Sigmoid colon (tissue), 7 donors: ENCODE measurements around the gene HMBS. TPM values are rescaled to one million over a fixed set of nuclear protein-coding genes. Genes with fewer than 3 reads are reported as not detected.

Experiments
- DNase-seq: peaks from one replicate; pipeline ENCODE4 v3.0.0-alpha.2; 2019
- H3K27ac ChIP-seq, 4 donors: fragments of 200-600 bp; sonication (generic); one replicate each; pipeline ENCODE4 v1.5.1; 2016 to 2019; ENCODE audit warnings: mild to moderate bottlenecking in 1 of 4
- H3K27me3 ChIP-seq, 3 donors: fragments of 200-600 bp; sonication (generic); one replicate each; pipeline ENCODE4 v1.5.1; 2019; ENCODE audit warnings: mild to moderate bottlenecking in 1 of 3
- H3K36me3 ChIP-seq, 4 donors: fragments of 200-600 bp; sonication (generic); one replicate each; pipeline ENCODE4 v1.5.1; 2016 to 2019
- H3K4me1 ChIP-seq, 4 donors: fragments of 200-600 bp; sonication (generic); one replicate each; pipeline ENCODE4 v1.5.1; 2017 to 2019
- H3K4me3 ChIP-seq, 4 donors: fragments of 200-600 bp; sonication (generic); one replicate each; pipeline ENCODE4 v1.5.1; 2017 to 2019; ENCODE audit warnings: mild to moderate bottlenecking in 2 of 4, moderate library complexity in 1 of 4
- H3K9me3 ChIP-seq, 4 donors: fragments of 200-600 bp in 3 of 4; sonication (generic) in 3 of 4; one replicate each; pipeline versions ENCODE4 v1.5.1 to v1.6.1; 2013 to 2019
- CTCF ChIP-seq, 4 experiments: fragments of 450-650 bp in 3 of 4; fragments of 200-600 bp in 1 of 4; IDR thresholded peaks; one replicate each; pipeline ENCODE4 v1.5.1; 2016 to 2019; ENCODE audit warnings: antibody characterized with exemption in 4 of 4, mild to moderate bottlenecking in 3 of 4, moderate library complexity in 2 of 4
- EP300 ChIP-seq, 4 donors: sonication (generic); formaldehyde crosslinking; IDR thresholded peaks; one replicate each; pipeline ENCODE4 v1.6.1; 2017; ENCODE audit warnings: antibody characterized with exemption in 4 of 4
- POLR2A ChIP-seq, 2 donors: fragments of 450-650 bp; IDR thresholded peaks; one replicate each; pipeline ENCODE4 v1.6.1; 2016; ENCODE audit warnings: antibody characterized with exemption in 2 of 2, mild to moderate bottlenecking in 2 of 2, moderate library complexity in 2 of 2
- POLR2AphosphoS5 ChIP-seq, 4 donors: sonication (generic); formaldehyde crosslinking; IDR thresholded peaks; one replicate each; pipeline ENCODE4 v1.6.1; 2017; ENCODE audit warnings: antibody characterized with exemption in 4 of 4
- WGBS, 2 donors: extraction: QIAGEN DNeasy Blood & Tissue Kit; methylation state at CpG; one replicate each; pipeline ENCODE4 v1.1.7; 2013; 5-methylcytosine and 5-hydroxymethylcytosine counted together
- intact Hi-C: fragments of 100-400 bp; cut with DNase I; formaldehyde crosslinking; loops from one replicate; pipeline ENCODE4 v1.15.1; 2023
- polyA plus RNA-seq, 3 donors: library from polyadenylated mRNA; stranded (reverse); fragments of 200-250 nt; gene quantifications; one replicate each; pipeline ENCODE4 v1.2.3, GENCODE V29; 2013
- total RNA-seq, 4 donors: library from RNA; depleted of rRNA; stranded (reverse); fragments of >200 nt; gene quantifications; one replicate each; pipeline ENCODE4 v1.1.0, GENCODE V29; 2016
- donor health status: healthy with polysubstance abuse.
- donor health status: Bipolar disorder and iron deficiency.
- donor health status: healthy.

HMBS gene
- total and polyA plus RNA-seq, 7 donors = 5.6 to 39.3 (median 15.2) TPM

GRCh38 chr11:119112314-119113020, 27.8 kb downstream of the HMBS start:
- H3K4me1 ChIP-seq = peaks cover 0 to 25% (median 18%) of the 10 kb centered on the region in 4 donors
- H3K27me3 ChIP-seq = no peaks in the 10 kb centered on the region
- no peak for TF ChIP-seq POLR2AphosphoS5 (IDR thresholded peaks at IDR 0.05)
- TF ChIP-seq EP300 (IDR thresholded peaks at IDR 0.05) = no peak
- H3K9me3 ChIP-seq = no peaks in the 10 kb centered on the region
- WGBS, 2 donors = 89 to 95% methylated on average over 12 of the region's 12 CpGs
- intact Hi-C loops = no loop called here
- no peak overlapping the region for H3K27ac ChIP-seq
- no peak overlapping the region for H3K4me3 ChIP-seq
- no peak for DNase-seq
- H3K36me3 ChIP-seq = peaks cover 7 to 59% (median 30%) of the 10 kb centered on the region in 4 donors

- H3K27ac ChIP-seq = no peak overlapping the region
- no peaks in the 10 kb centered on the region for H3K27me3 ChIP-seq
- H3K36me3 ChIP-seq = peaks cover 7 to 59% (median 30%) of the 10 kb centered on the region in 4 donors
- intact Hi-C loops = no loop called here
- no peak overlapping the region for H3K4me3 ChIP-seq
- DNase-seq = no peak
- H3K9me3 ChIP-seq = no peaks in the 10 kb centered on the region
- 96% methylated on average over 9 of the region's 9 CpGs for WGBS, 2 donors
- no peak for TF ChIP-seq POLR2A (IDR thresholded peaks at IDR 0.05)
- no peak for TF ChIP-seq POLR2AphosphoS5 (IDR thresholded peaks at IDR 0.05)
- TF ChIP-seq EP300 (IDR thresholded peaks at IDR 0.05) = no peak
- TF ChIP-seq CTCF (IDR thresholded peaks at IDR 0.05) = no peak
- H3K4me1 ChIP-seq = peaks cover 0 to 16% (median 9%) of the 10 kb centered on the region in 4 donors
These were observed 29.0 kb downstream of the HMBS start for GRCh38 chr11:119113716-119114115.

GRCh38 chr11:119114351-119114750, 29.7 kb downstream of the HMBS start:
- DNase-seq = no peak
- no peak for TF ChIP-seq POLR2AphosphoS5 (IDR thresholded peaks at IDR 0.05)
- TF ChIP-seq POLR2A (IDR thresholded peaks at IDR 0.05) = no peak
- no peak for TF ChIP-seq CTCF (IDR thresholded peaks at IDR 0.05)
- TF ChIP-seq EP300 (IDR thresholded peaks at IDR 0.05) = no peak
- H3K4me1 ChIP-seq = peaks cover 0 to 10% (median 3%) of the 10 kb centered on the region in 4 donors
- intact Hi-C loops = no loop called here
- no peaks in the 10 kb centered on the region for H3K9me3 ChIP-seq
- no peak overlapping the region for H3K27ac ChIP-seq
- WGBS, 2 donors = 88 to 89% methylated on average over 5 of the region's 5 CpGs
- peaks cover 7 to 59% (median 30%) of the 10 kb centered on the region in 4 donors for H3K36me3 ChIP-seq
- H3K4me3 ChIP-seq = no peak overlapping the region
- H3K27me3 ChIP-seq = no peaks in the 10 kb centered on the region

- Histone ChIP-seq H3K27ac (peak overlapping the region in 3 of 4 donors; percentile 21 to 31 (median 23)), H3K9me3 (no peaks in the 10 kb centered on the region), H3K27me3 (no peaks in the 10 kb centered on the region), H3K36me3 (peaks cover 7 to 57% (median 30%) of the 10 kb centered on the region in 4 donors), H3K4me3 (no peak overlapping the region), H3K4me1 (peaks cover 0 to 5% (median 4%) of the 10 kb centered on the region in 4 donors)
- no peak for DNase-seq
- intact Hi-C loops = no loop called here
- TF ChIP-seq EP300 (IDR thresholded peaks at IDR 0.05) (no peak), POLR2A (IDR thresholded peaks at IDR 0.05) (no peak), CTCF (IDR thresholded peaks at IDR 0.05) (no peak), POLR2AphosphoS5 (IDR thresholded peaks at IDR 0.05) (no peak)
- 62 to 79% methylated on average over 24 of the region's 24 CpGs for WGBS, 2 donors
These were observed 31.0 kb downstream of the HMBS start for GRCh38 chr11:119115484-119116234.

- TF ChIP-seq EP300 (IDR thresholded peaks at IDR 0.05) (no peak), CTCF (IDR thresholded peaks at IDR 0.05) (no peak), POLR2AphosphoS5 (IDR thresholded peaks at IDR 0.05) (no peak), POLR2A (IDR thresholded peaks at IDR 0.05) (no peak)
- DNase-seq = no peak
- Histone ChIP-seq H3K9me3 (no peaks in the 10 kb centered on the region), H3K27me3 (no peaks in the 10 kb centered on the region), H3K27ac (peak overlapping the region in 2 of 4 donors; percentile 21 to 31), H3K36me3 (peaks cover 7 to 52% (median 24%) of the 10 kb centered on the region in 4 donors), H3K4me3 (no peak overlapping the region), H3K4me1 (peaks cover 0 to 8% (median 6%) of the 10 kb centered on the region in 4 donors)
- intact Hi-C loops = no loop called here
- WGBS, 2 donors = 90 to 92% methylated on average over 10 of the region's 10 CpGs
These were observed 31.5 kb downstream of the HMBS start for GRCh38 chr11:119116235-119116594.
